Neutrophil (primary cell): Measurements from ENCODE around the gene TMEM9.

Experiments
- H3K27ac ChIP-seq: fragments of 200-600 bp; sonication (generic); 2 replicates; pipeline ENCODE4 v1.5.1; 2016; ENCODE audit warnings: mild to moderate bottlenecking, moderate library complexity
- H3K27me3 ChIP-seq: fragments of 200-600 bp; sonication (generic); 2 replicates; pipeline ENCODE4 v1.6.0; 2016; ENCODE audit warnings: mild to moderate bottlenecking
- H3K36me3 ChIP-seq: fragments of 200-600 bp; sonication (generic); 2 replicates; pipeline ENCODE4 v1.5.1; 2017
- H3K4me1 ChIP-seq, 2 experiments: fragments of 200-600 bp in 1 of 2; sonication (generic) in 1 of 2; 1 replicate in 1 of 2; 2 replicates in 1 of 2; pipeline versions ENCODE4 v1.5.1 to v1.6.1; 2013 to 2016; ENCODE audit warnings: low read depth in 1 of 2, low read length in 1 of 2, mild to moderate bottlenecking in 1 of 2, moderate library complexity in 1 of 2; ENCODE audit not compliant: control insufficient read depth in 1 of 2, insufficient read depth in 1 of 2
- H3K4me3 ChIP-seq, 2 experiments: fragments of 200-600 bp in 1 of 2; sonication (generic) in 1 of 2; 1 replicate in 1 of 2; 2 replicates in 1 of 2; pipeline ENCODE4 v1.5.1; 2013 to 2016; ENCODE audit warnings: low read depth in 1 of 2, low read length in 1 of 2, mild to moderate bottlenecking in 1 of 2, moderate library complexity in 1 of 2
- H3K9me3 ChIP-seq: fragments of 200-600 bp; sonication (generic); 2 replicates; pipeline ENCODE4 v1.5.1; 2016
- TF ChIP-seq, protein P1 (sequence below): fragments of 200-600 bp; sonication (generic); IDR thresholded peaks from 2 replicates; pipeline ENCODE4 v1.5.1; 2016; ENCODE audit warnings: antibody characterized with exemption

TMEM9 gene

DNA sequence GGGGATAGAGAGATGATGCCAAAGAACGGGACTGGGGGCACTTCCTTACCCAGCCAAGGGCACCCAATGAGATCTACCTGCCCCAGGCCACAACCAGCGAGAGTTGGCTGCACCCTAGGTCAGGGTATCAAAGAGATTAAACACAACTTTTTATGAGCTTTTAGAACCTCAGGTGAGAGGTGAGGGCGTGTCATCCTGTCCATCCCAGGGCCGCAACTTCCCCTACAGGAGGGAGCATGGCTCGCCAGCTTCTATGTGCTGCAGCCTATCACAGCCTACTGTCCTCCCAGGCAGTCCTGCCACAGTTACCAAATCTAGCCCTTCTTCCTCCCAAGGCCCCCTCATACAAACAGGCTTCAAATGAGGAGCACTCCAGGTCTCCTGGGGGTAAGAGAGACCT, 12.9 kb downstream of the TMEM9 start:
- no peaks in the 10 kb centered on the region for H3K27me3 ChIP-seq
- H3K36me3 ChIP-seq = peaks cover 79% of the 10 kb centered on the region
- H3K27ac ChIP-seq = no peak overlapping the region
- H3K4me3 ChIP-seq = no peak overlapping the region
- no peaks in the 10 kb centered on the region for H3K9me3 ChIP-seq
- no peaks in the 10 kb centered on the region for H3K4me1 ChIP-seq
- TF ChIP-seq, protein P1, sequence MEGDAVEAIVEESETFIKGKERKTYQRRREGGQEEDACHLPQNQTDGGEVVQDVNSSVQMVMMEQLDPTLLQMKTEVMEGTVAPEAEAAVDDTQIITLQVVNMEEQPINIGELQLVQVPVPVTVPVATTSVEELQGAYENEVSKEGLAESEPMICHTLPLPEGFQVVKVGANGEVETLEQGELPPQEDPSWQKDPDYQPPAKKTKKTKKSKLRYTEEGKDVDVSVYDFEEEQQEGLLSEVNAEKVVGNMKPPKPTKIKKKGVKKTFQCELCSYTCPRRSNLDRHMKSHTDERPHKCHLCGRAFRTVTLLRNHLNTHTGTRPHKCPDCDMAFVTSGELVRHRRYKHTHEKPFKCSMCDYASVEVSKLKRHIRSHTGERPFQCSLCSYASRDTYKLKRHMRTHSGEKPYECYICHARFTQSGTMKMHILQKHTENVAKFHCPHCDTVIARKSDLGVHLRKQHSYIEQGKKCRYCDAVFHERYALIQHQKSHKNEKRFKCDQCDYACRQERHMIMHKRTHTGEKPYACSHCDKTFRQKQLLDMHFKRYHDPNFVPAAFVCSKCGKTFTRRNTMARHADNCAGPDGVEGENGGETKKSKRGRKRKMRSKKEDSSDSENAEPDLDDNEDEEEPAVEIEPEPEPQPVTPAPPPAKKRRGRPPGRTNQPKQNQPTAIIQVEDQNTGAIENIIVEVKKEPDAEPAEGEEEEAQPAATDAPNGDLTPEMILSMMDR = no peak

- Histone ChIP-seq H3K4me3 (no peak overlapping the region), H3K4me1 (no peaks in the 10 kb centered on the region), H3K27ac (no peak overlapping the region), H3K9me3 (no peaks in the 10 kb centered on the region), H3K36me3 (peaks cover 79% of the 10 kb centered on the region), H3K27me3 (no peaks in the 10 kb centered on the region)
- TF ChIP-seq, protein P1 = no peak
These were observed 13.4 kb downstream of the TMEM9 start for GRCh38 chr1:201140941-201141260.

- Histone ChIP-seq H3K4me1 (no peaks in the 10 kb centered on the region), H3K9me3 (no peaks in the 10 kb centered on the region), H3K27me3 (no peaks in the 10 kb centered on the region), H3K4me3 (no peak overlapping the region), H3K36me3 (peaks cover 79% of the 10 kb centered on the region), H3K27ac (no peak overlapping the region)
- TF ChIP-seq, protein P1 = no peak
These were observed 13.9 kb downstream of the TMEM9 start for GRCh38 chr1:201140235-201140940.

- TF ChIP-seq, protein P1 = no peak
- Histone ChIP-seq H3K27ac (no peak overlapping the region), H3K4me3 (no peak overlapping the region), H3K9me3 (no peaks in the 10 kb centered on the region), H3K36me3 (peaks cover 79% of the 10 kb centered on the region), H3K27me3 (no peaks in the 10 kb centered on the region), H3K4me1 (no peaks in the 10 kb centered on the region)
These were observed 14.5 kb downstream of the TMEM9 start for GRCh38 chr1:201139756-201140155.

DNA sequence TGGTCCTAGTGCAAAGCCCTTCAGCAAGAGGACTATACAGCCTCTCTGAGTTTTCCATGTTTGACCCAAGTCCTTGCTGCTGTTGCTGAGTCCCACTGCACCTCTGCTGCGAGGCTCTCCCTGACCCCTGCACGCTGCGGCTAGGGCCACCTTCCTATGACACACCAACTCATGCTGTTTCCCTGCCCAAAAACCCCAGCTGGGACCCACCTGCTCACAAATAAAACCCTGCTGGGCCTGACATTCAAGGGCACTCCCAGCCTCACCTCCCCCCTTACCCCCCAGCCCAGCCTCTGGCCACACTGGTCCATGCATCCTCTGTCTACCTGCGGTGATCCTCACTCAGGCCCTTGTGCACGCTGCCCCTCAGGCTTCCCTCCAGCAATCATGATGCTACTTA, 15.0 kb downstream of the TMEM9 start:
- Histone ChIP-seq H3K36me3 (peaks cover 75% of the 10 kb centered on the region), H3K9me3 (no peaks in the 10 kb centered on the region), H3K4me1 (no peaks in the 10 kb centered on the region), H3K27ac (no peak overlapping the region), H3K27me3 (no peaks in the 10 kb centered on the region), H3K4me3 (no peak overlapping the region)
- TF ChIP-seq, protein P1 = no peak
